Ovary (tissue), 3 donors: ENCODE measurements around the gene ERLEC1.
"Not testable (repeated sequence)": the region's sequence is repeated elsewhere in the genome, so short reads cannot be mapped to it uniquely, and the experiment has no call there.

Experiments used
- EP300 ChIP-seq: sonication (generic); formaldehyde crosslinking; IDR thresholded peaks from one replicate; pipeline ENCODE4 v1.6.1; 2017; ENCODE audit warnings: antibody characterized with exemption
- POLR2A ChIP-seq: fragments of 450-650 bp; IDR thresholded peaks from one replicate; pipeline ENCODE4 v1.6.1; 2017; ENCODE audit warnings: antibody characterized with exemption, mild to moderate bottlenecking, moderate library complexity
- TF ChIP-seq, protein P1 (sequence below), 3 donors: fragments of 450-650 bp in 2 of 3; fragments of 200-600 bp in 1 of 3; IDR thresholded peaks; one replicate each; pipeline versions ENCODE4 v1.5.1 to v1.8.0; 2016 to 2022; ENCODE audit warnings: antibody characterized with exemption in 3 of 3, mild to moderate bottlenecking in 1 of 3
- donor health status: DM: no; HTN: no; CAD: no.

GRCh38 chr2:53841651-53842050 is 54.8 kb downstream of the ERLEC1 start:
- TF ChIP-seq, protein P1, sequence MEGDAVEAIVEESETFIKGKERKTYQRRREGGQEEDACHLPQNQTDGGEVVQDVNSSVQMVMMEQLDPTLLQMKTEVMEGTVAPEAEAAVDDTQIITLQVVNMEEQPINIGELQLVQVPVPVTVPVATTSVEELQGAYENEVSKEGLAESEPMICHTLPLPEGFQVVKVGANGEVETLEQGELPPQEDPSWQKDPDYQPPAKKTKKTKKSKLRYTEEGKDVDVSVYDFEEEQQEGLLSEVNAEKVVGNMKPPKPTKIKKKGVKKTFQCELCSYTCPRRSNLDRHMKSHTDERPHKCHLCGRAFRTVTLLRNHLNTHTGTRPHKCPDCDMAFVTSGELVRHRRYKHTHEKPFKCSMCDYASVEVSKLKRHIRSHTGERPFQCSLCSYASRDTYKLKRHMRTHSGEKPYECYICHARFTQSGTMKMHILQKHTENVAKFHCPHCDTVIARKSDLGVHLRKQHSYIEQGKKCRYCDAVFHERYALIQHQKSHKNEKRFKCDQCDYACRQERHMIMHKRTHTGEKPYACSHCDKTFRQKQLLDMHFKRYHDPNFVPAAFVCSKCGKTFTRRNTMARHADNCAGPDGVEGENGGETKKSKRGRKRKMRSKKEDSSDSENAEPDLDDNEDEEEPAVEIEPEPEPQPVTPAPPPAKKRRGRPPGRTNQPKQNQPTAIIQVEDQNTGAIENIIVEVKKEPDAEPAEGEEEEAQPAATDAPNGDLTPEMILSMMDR (IDR thresholded peaks at IDR 0.05) = not testable (repeated sequence)
- not testable (repeated sequence) for TF ChIP-seq POLR2A, EP300
